Ishikawa (cell line): Measurements from ENCODE around the gene DENND4B.
A peak's percentile ranks its signal among the peaks of the same experiment; 100 is the strongest.

ENCODE experiments used
- CEBPB ChIP-seq: IDR thresholded peaks from 2 replicates; pipeline ENCODE4 v1.6.1; 2012
- CREB1 ChIP-seq: IDR thresholded peaks from 2 replicates; pipeline ENCODE4 v1.6.1; 2012; ENCODE audit warnings: low read depth
- EGR1 ChIP-seq: IDR thresholded peaks from 2 replicates; pipeline ENCODE4 v1.6.1; 2012
- EP300 ChIP-seq: IDR thresholded peaks from 2 replicates; pipeline ENCODE4 v1.6.1; 2012; ENCODE audit warnings: borderline replicate concordance
- FOXM1 ChIP-seq: IDR thresholded peaks from 2 replicates; pipeline ENCODE4 v1.6.1; 2012; ENCODE audit warnings: low read depth, borderline replicate concordance
- NFIC ChIP-seq: IDR thresholded peaks from 2 replicates; pipeline ENCODE4 v1.6.1; 2012
- RAD21 ChIP-seq: IDR thresholded peaks from 2 replicates; pipeline ENCODE4 v1.6.1; 2012; ENCODE audit warnings: low read depth
- TAF1 ChIP-seq: IDR thresholded peaks from 2 replicates; pipeline ENCODE4 v1.6.1; 2012; ENCODE audit warnings: low read depth, mild to moderate bottlenecking
- TCF12 ChIP-seq: IDR thresholded peaks from 2 replicates; pipeline ENCODE4 v1.6.1; 2012; ENCODE audit warnings: low read depth
- TEAD4 ChIP-seq: IDR thresholded peaks from 2 replicates; pipeline ENCODE4 v1.6.1; 2012
- YY1 ChIP-seq: IDR thresholded peaks from 2 replicates; pipeline ENCODE4 v1.6.1; 2012; ENCODE audit warnings: low read depth
- ZBTB7A ChIP-seq: IDR thresholded peaks from 2 replicates; pipeline ENCODE4 v1.6.1; 2012; ENCODE audit warnings: low read depth
- TF ChIP-seq, protein P1 (sequence below): IDR thresholded peaks from 2 replicates; pipeline ENCODE4 v1.6.1; 2012
- TF ChIP-seq, protein P2 (sequence below): IDR thresholded peaks from 2 replicates; pipeline ENCODE4 v1.6.1; 2012
- TF ChIP-seq, protein P3 (sequence below): IDR thresholded peaks from 2 replicates; pipeline ENCODE4 v1.6.1; 2012; ENCODE audit warnings: low read depth, mild to moderate bottlenecking

Gene DENND4B

DNA sequence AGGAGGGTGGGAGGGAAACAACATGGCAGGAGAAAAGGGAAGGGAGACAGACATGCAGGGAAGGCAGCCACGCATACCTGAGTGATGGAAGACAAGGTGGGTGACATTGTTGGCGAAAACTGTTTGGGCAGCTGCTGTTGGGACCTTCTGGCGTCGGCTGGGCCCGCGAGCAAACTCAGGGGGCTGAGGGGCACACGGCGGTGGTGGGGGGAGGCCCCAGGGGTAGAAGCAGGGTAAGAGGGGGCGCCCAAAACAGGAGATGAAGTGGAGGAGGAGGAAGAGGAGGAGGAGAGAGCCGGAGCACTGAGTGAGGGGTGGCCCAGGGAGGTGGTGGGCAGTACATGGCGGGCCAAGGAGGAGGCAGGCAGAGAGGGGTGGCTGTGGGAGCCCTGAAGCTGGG is 4.7 kb upstream of the DENND4B start:
- TF ChIP-seq TEAD4: no peak
- no peak for TF ChIP-seq FOXM1
- TF ChIP-seq ZBTB7A: no peak
- TF ChIP-seq, protein P1, sequence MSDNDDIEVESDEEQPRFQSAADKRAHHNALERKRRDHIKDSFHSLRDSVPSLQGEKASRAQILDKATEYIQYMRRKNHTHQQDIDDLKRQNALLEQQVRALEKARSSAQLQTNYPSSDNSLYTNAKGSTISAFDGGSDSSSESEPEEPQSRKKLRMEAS: no peak
- no peak for TF ChIP-seq EGR1
- TF ChIP-seq EP300: no peak
- TF ChIP-seq, protein P2, sequence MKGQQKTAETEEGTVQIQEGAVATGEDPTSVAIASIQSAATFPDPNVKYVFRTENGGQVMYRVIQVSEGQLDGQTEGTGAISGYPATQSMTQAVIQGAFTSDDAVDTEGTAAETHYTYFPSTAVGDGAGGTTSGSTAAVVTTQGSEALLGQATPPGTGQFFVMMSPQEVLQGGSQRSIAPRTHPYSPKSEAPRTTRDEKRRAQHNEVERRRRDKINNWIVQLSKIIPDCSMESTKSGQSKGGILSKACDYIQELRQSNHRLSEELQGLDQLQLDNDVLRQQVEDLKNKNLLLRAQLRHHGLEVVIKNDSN: no peak
- TF ChIP-seq YY1: no peak
- TF ChIP-seq CREB1: no peak
- no peak for TF ChIP-seq TCF12
- TF ChIP-seq, protein P3, sequence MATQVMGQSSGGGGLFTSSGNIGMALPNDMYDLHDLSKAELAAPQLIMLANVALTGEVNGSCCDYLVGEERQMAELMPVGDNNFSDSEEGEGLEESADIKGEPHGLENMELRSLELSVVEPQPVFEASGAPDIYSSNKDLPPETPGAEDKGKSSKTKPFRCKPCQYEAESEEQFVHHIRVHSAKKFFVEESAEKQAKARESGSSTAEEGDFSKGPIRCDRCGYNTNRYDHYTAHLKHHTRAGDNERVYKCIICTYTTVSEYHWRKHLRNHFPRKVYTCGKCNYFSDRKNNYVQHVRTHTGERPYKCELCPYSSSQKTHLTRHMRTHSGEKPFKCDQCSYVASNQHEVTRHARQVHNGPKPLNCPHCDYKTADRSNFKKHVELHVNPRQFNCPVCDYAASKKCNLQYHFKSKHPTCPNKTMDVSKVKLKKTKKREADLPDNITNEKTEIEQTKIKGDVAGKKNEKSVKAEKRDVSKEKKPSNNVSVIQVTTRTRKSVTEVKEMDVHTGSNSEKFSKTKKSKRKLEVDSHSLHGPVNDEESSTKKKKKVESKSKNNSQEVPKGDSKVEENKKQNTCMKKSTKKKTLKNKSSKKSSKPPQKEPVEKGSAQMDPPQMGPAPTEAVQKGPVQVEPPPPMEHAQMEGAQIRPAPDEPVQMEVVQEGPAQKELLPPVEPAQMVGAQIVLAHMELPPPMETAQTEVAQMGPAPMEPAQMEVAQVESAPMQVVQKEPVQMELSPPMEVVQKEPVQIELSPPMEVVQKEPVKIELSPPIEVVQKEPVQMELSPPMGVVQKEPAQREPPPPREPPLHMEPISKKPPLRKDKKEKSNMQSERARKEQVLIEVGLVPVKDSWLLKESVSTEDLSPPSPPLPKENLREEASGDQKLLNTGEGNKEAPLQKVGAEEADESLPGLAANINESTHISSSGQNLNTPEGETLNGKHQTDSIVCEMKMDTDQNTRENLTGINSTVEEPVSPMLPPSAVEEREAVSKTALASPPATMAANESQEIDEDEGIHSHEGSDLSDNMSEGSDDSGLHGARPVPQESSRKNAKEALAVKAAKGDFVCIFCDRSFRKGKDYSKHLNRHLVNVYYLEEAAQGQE: no peak
- no peak for TF ChIP-seq RAD21
- TF ChIP-seq TAF1: no peak

DNA sequence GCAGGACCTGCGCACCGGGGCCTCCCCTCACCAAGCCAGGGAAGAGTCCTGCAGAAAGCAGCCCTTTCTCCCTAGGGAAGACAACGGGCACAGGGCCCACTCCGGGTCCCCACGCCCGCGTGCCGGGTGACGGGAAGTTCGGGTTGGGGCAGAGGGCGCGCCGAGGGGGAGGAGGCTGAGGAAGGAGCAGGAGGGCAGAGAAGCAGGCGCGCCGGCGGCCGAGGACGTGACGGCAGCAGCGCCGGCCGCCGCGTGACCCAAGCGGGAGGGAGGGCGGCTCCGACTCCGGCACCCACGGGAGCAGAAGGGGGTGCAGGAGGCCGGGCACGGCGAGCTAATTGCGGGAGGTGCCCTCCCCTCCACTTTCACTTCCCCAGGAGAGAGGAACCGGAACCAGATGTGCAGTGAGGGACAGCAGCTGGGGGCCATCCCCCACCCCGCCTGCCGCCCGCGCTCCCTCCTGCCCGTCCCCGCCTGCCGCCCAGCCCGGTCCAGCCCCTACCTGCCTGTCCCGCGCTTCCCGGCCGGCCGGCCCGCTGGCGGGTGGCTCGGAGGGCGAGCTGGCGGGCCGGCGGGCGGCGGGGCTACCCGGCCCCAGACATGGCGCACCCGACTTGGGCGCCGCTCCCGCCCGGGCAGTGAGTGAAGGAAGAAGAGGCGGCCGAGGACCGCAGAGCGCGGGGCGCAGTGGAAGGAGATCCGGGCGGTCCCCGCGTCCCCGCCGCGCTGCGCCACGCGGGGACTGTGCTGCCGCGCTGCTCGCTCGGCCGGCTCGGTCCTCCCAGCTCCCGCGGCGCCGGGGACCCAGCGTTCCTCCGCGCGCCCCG is 510 bp downstream of the DENND4B start:
- TF ChIP-seq EP300 (no peak), NFIC (0 out of 2 replicates have a peak, but pooled peaks have one; percentile 6), TEAD4 (no peak), ZBTB7A (peak; percentile 48; the same call in 1 of the 2 replicates), RAD21 (no peak), CEBPB (no peak), CREB1 (no peak), FOXM1 (no peak), YY1 (peak; percentile 16), TAF1 (peak; percentile 55), TCF12 (no peak; the same call in 1 of the 2 replicates), EGR1 (no peak)
- TF ChIP-seq, protein P3: no peak
- TF ChIP-seq, protein P2: peak; percentile 87
- TF ChIP-seq, protein P1: peak; percentile 78

DNA sequence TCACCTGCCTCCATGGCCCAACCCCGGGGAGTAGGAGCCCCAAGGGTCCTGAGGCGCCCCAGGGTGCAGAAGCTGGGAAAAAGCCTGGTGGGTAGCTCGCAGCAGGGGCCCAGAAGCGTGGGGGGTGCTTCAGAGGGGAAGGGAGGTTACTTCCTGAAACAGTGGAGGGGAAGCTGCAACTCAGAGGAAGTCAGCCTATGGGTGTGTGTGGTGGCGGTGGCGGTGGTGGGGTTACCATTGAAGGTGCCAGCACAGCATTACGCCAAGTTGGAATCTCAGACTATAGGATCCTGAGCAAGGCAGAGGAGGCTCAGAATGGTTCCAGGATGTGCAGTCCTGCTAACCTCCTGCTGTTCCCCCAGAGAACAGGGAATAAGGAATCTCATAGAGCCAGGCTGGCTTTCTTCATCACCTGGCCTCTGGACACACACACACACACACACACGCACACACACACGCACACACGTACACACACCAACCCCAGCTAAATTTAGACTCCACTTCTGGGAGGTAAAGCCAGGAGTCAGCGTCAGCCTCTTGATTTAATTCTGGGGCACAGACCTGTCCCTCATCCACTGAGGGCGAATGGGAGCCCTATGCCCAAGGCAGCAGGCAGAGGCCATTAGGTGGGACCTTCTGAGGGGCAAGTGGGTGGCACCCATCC is 1.3 kb downstream of the DENND4B start:
- TF ChIP-seq TAF1: no peak
- TF ChIP-seq NFIC: no peak
- no peak for TF ChIP-seq CEBPB
- no peak for TF ChIP-seq TEAD4
- TF ChIP-seq CREB1: no peak
- TF ChIP-seq, protein P2: no peak
- no peak for TF ChIP-seq TCF12
- TF ChIP-seq, protein P3: no peak
- no peak for TF ChIP-seq ZBTB7A
- TF ChIP-seq, protein P1: no peak
- no peak for TF ChIP-seq EP300
- no peak for TF ChIP-seq FOXM1
- no peak for TF ChIP-seq RAD21
- TF ChIP-seq YY1: no peak; the same call in 1 of the 2 replicates
- no peak for TF ChIP-seq EGR1
